Measurements from ENCODE around the gene FAM240B. TPM values are rescaled to one million over a fixed set of nuclear protein-coding genes. Genes with fewer than 3 reads are reported as not detected.

Gene FAM240B
- total and polyA plus RNA-seq, 10 donors, result not detected

- H3K27me3 ChIP-seq (replicated peaks in 1 of 7), result no peaks in the 10 kb centered on the region
- no peak overlapping the region for H3K4me3 ChIP-seq
- intact Hi-C loops (cut with DNase I; ENCODE audit: low total_unique reads), result no loop called here
- H3K9me3 ChIP-seq, result no peaks in the 10 kb centered on the region
- no peaks in the 10 kb centered on the region for H3K36me3 ChIP-seq
- no peaks in the 10 kb centered on the region for H3K4me1 ChIP-seq
- 90 to 93% (median 92%) methylated on average over 3 of the region's 3 CpGs for WGBS, 5 donors
- TF ChIP-seq POLR2A (IDR thresholded peaks at IDR 0.05), result no peak
- TF ChIP-seq POLR2AphosphoS5 (IDR thresholded peaks at IDR 0.05), result no peak
- TF ChIP-seq, protein P1, sequence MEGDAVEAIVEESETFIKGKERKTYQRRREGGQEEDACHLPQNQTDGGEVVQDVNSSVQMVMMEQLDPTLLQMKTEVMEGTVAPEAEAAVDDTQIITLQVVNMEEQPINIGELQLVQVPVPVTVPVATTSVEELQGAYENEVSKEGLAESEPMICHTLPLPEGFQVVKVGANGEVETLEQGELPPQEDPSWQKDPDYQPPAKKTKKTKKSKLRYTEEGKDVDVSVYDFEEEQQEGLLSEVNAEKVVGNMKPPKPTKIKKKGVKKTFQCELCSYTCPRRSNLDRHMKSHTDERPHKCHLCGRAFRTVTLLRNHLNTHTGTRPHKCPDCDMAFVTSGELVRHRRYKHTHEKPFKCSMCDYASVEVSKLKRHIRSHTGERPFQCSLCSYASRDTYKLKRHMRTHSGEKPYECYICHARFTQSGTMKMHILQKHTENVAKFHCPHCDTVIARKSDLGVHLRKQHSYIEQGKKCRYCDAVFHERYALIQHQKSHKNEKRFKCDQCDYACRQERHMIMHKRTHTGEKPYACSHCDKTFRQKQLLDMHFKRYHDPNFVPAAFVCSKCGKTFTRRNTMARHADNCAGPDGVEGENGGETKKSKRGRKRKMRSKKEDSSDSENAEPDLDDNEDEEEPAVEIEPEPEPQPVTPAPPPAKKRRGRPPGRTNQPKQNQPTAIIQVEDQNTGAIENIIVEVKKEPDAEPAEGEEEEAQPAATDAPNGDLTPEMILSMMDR (IDR thresholded peaks at IDR 0.05 in 8 of 11, conservative IDR thresholded peaks at IDR 0.05 in 3 of 11), result no peak
- DNase-seq, result no peak
- H3K27ac ChIP-seq, result no peak overlapping the region
These were observed 24.6 kb upstream of the FAM240B start for GRCh38 chr9:38744484-38744883.

DNA sequence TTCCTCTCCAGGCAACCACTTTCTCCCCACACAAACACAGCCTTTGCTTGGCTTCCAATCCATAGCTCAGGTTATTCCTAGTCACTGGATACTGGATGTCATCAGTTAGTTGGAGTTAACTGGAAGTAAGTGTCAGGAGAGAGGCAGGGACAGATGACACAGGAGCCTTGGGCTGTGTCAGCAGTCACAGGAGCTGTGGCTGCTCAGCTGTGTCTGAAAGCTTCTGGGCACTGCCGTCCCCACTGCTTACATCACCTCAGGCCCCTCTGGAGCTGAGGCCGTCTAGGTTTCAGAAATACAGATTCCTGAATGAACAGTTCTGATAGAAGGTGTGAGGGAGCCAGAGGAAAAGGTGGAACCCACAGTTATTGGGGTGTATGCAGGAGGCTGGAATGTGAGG is 17.3 kb upstream of the FAM240B start:
- intact Hi-C loops (cut with DNase I; ENCODE audit: low total_unique reads), result no loop called here
- TF ChIP-seq POLR2A (IDR thresholded peaks at IDR 0.05) (no peak), POLR2AphosphoS5 (IDR thresholded peaks at IDR 0.05) (no peak)
- TF ChIP-seq, protein P1 (IDR thresholded peaks at IDR 0.05 in 8 of 11, conservative IDR thresholded peaks at IDR 0.05 in 3 of 11), result no peak
- Histone ChIP-seq H3K4me3 (no peak overlapping the region), H3K27me3 (replicated peaks in 1 of 7) (peaks cover 0 to 4% (median 0%) of the 10 kb centered on the region in 7 donors), H3K9me3 (no peaks in the 10 kb centered on the region), H3K36me3 (no peaks in the 10 kb centered on the region), H3K4me1 (no peaks in the 10 kb centered on the region), H3K27ac (no peak overlapping the region)
- DNase-seq, result no peak
- WGBS, 5 donors, result 40 to 82% (median 64%) methylated on average over 2 of the region's 2 CpGs

GRCh38 chr9:38734831-38735230 is 14.9 kb upstream of the FAM240B start:
- Histone ChIP-seq H3K9me3 (no peaks in the 10 kb centered on the region), H3K27me3 (replicated peaks in 1 of 7) (peaks cover 0 to 10% (median 0%) of the 10 kb centered on the region in 7 donors), H3K27ac (no peak overlapping the region), H3K4me1 (no peaks in the 10 kb centered on the region), H3K36me3 (no peaks in the 10 kb centered on the region), H3K4me3 (no peak overlapping the region)
- intact Hi-C loops (cut with DNase I; ENCODE audit: low total_unique reads), result no loop called here
- DNase-seq, result no peak
- WGBS, 5 donors, result 87 to 95% (median 94%) methylated on average over 5 of the region's 5 CpGs
- TF ChIP-seq POLR2A (IDR thresholded peaks at IDR 0.05), result no peak
- TF ChIP-seq, protein P1 (IDR thresholded peaks at IDR 0.05 in 8 of 11, conservative IDR thresholded peaks at IDR 0.05 in 3 of 11), result no peak
- no peak for TF ChIP-seq POLR2AphosphoS5 (IDR thresholded peaks at IDR 0.05)

DNA sequence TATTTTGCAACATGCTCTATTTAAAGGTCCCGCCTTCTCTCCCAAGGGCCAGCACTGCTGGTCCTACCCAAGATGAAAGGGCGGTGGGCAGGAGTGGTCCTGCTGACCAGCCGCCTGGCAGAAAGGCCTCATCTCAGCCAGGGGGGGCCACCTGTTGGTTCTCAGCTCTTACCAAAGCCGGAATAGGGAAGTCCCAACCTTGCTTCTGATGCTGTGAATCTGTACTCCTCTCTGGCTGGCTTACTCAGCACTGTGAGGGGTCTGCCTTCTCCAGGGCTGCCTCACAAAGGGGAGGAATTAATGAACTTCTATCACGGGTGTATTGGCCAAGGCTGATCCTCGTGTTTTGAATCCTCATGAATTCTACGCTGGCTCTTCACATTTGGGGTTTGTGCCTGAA is 13.6 kb upstream of the FAM240B start:
- Histone ChIP-seq H3K9me3 (no peaks in the 10 kb centered on the region), H3K4me3 (no peak overlapping the region), H3K27me3 (replicated peaks in 1 of 7) (peaks cover 0 to 10% (median 0%) of the 10 kb centered on the region in 7 donors), H3K4me1 (no peaks in the 10 kb centered on the region), H3K27ac (no peak overlapping the region), H3K36me3 (no peaks in the 10 kb centered on the region)
- intact Hi-C loops (cut with DNase I; ENCODE audit: low total_unique reads), result no loop called here
- TF ChIP-seq, protein P1 (IDR thresholded peaks at IDR 0.05 in 8 of 11, conservative IDR thresholded peaks at IDR 0.05 in 3 of 11), result no peak
- TF ChIP-seq POLR2AphosphoS5 (IDR thresholded peaks at IDR 0.05), result no peak
- TF ChIP-seq POLR2A (IDR thresholded peaks at IDR 0.05), result no peak
- WGBS, 5 donors, result 77 to 82% (median 80%) methylated on average over 7 of the region's 7 CpGs
- DNase-seq, result no peak

Data from spleen (tissue), 11 donors.